Natural killer cell (primary cell): ENCODE measurements around the gene CNDP1. TPM values are rescaled to one million over a fixed set of nuclear protein-coding genes. Genes with fewer than 3 reads are reported as not detected.

ENCODE experiments used
- ATAC-seq, 3 donors: fragments of 150-1000 bp in 2 of 3; fragments of 200-7000 bp in 1 of 3; cut with Tn5 transposase; 1 replicate in 1 of 3; 2 replicates in 2 of 3; pipeline ENCODE4 v1.10.0; 2021; ENCODE audit warnings: mild to moderate bottlenecking in 2 of 3, moderate library complexity in 2 of 3
- DNase-seq, 2 donors: peaks; one replicate each; pipeline versions ENCODE4 v3.0.0 to v3.0.0-alpha.2; 2013 to 2021; ENCODE audit warnings: mixed read lengths in 1 of 2
- H3K27ac ChIP-seq: one replicate; pipeline ENCODE4 v1.5.1; 2013; ENCODE audit warnings: mild to moderate bottlenecking, low read length
- H3K27me3 ChIP-seq: one replicate; pipeline ENCODE4 v1.6.1; 2013; ENCODE audit warnings: low read length; ENCODE audit not compliant: control insufficient read depth, insufficient read depth
- H3K36me3 ChIP-seq: one replicate; pipeline ENCODE4 v1.6.1; 2013; ENCODE audit warnings: low read length; ENCODE audit not compliant: control insufficient read depth, insufficient read depth
- H3K4me1 ChIP-seq: one replicate; pipeline ENCODE4 v1.6.1; 2013; ENCODE audit warnings: low read length; ENCODE audit not compliant: control insufficient read depth, insufficient read depth
- H3K4me3 ChIP-seq: one replicate; pipeline ENCODE4 v1.5.1; 2013; ENCODE audit warnings: low read length
- H3K9me3 ChIP-seq: one replicate; pipeline ENCODE4 v1.6.1; 2013; ENCODE audit warnings: low read length; ENCODE audit not compliant: control insufficient read depth, insufficient read depth
- H3K27ac Mint-ChIP-seq, 2 donors: one replicate each; pipeline ENCODE4 v1.8.0; 2022; ENCODE audit warnings: mild to moderate bottlenecking in 2 of 2, mixed read lengths in 2 of 2, moderate library complexity in 1 of 2
- H3K27me3 Mint-ChIP-seq, 2 donors: one replicate each; pipeline ENCODE4 v1.8.0; 2022; ENCODE audit warnings: low read depth in 2 of 2, mixed read lengths in 2 of 2
- H3K36me3 Mint-ChIP-seq: one replicate; pipeline ENCODE4 v1.8.0; 2022; ENCODE audit warnings: mixed read lengths
- H3K4me1 Mint-ChIP-seq, 2 donors: one replicate each; pipeline ENCODE4 v1.8.0; 2022; ENCODE audit warnings: mixed read lengths in 2 of 2
- H3K4me3 Mint-ChIP-seq: one replicate; pipeline ENCODE4 v1.8.0; 2022; ENCODE audit warnings: mild to moderate bottlenecking, moderate library complexity, mixed read lengths
- H3K9me3 Mint-ChIP-seq, 2 donors: one replicate each; pipeline ENCODE4 v1.8.0; 2022; ENCODE audit warnings: mixed read lengths in 2 of 2
- WGBS: methylation state at CpG from one replicate; pipeline ENCODE4 v1.1.7; 2013; ENCODE audit warnings: missing lambda C conversion rate; ENCODE audit not compliant: insufficient coverage; 5-methylcytosine and 5-hydroxymethylcytosine counted together
- intact Hi-C: fragments of 100-400 bp; cut with micrococcal nuclease; formaldehyde crosslinking; loops from one replicate; pipeline ENCODE4 v1.14.2; 2022
- total RNA-seq, 4 donors: library from RNA; stranded (reverse); fragments of 120-200 nt in 1 of 4; gene quantifications; one replicate each; pipeline versions ENCODE4 v1.2.3 to v1.2.4, GENCODE V29; 2013 to 2022
- TF ChIP-seq, protein P1 (sequence below): fragments of 200-600 bp; IDR thresholded peaks from one replicate; pipeline ENCODE4 v1.8.0; 2022; ENCODE audit warnings: antibody characterized with exemption

CNDP1 gene
- total RNA-seq, 3 donors from 2014 or later (not counting 1 experiment from before 2014, with no cell fraction given), result 0.31 to 0.60 (median 0.57) TPM

DNA sequence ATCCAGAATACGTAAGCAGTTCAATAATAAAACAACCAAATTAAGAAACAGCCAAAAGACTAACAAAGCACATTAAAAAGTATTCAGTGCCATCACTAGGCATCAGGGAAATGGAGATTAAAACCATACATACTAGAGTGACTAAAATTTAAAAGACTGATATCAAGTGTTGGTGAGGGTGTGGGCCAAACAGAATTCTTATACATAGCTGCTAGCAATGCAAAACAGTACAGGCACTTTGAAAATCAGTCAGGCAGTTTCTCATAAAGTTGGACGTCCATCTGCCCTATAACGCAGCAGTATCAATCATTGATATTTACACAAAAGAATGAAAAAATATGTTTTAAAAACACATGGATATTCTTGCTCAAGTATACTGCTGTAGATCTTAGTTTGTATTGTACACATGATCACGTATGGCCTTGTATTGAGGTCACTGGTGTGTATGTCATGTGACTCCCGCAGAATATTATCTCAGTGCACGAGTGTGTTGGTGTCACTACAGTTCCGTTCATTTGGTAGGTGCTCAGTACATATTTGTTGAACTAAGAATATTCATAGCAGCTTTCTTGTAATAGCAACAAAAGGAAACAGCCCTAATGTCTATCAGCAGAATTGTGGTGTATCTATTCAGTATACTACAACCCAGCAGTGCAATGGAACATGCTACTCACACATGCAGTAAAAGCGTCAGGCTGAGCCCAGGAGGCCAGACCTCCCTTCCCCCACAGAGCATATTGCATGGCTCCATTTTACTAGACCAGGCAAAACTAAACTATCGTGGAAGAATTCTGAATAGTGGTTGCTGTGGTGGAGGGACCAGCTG is 92.0 kb downstream of the CNDP1 start:
- no peak for DNase-seq
- H3K4me3 ChIP-seq, result no peak overlapping the region
- H3K27ac Mint-ChIP-seq, result no peak overlapping the region
- no peak overlapping the region for H3K4me3 Mint-ChIP-seq
- no peaks in the 10 kb centered on the region for H3K9me3 ChIP-seq
- no peaks in the 10 kb centered on the region for H3K36me3 ChIP-seq
- intact Hi-C loops, result no loop called here
- no peaks in the 10 kb centered on the region for H3K27me3 ChIP-seq
- no peak overlapping the region for H3K27ac ChIP-seq
- no peaks in the 10 kb centered on the region for H3K9me3 Mint-ChIP-seq
- H3K27me3 Mint-ChIP-seq, result no peaks in the 10 kb centered on the region
- WGBS, result 84% methylated on average over 8 of the region's 9 CpGs
- no peaks in the 10 kb centered on the region for H3K36me3 Mint-ChIP-seq
- TF ChIP-seq, protein P1, sequence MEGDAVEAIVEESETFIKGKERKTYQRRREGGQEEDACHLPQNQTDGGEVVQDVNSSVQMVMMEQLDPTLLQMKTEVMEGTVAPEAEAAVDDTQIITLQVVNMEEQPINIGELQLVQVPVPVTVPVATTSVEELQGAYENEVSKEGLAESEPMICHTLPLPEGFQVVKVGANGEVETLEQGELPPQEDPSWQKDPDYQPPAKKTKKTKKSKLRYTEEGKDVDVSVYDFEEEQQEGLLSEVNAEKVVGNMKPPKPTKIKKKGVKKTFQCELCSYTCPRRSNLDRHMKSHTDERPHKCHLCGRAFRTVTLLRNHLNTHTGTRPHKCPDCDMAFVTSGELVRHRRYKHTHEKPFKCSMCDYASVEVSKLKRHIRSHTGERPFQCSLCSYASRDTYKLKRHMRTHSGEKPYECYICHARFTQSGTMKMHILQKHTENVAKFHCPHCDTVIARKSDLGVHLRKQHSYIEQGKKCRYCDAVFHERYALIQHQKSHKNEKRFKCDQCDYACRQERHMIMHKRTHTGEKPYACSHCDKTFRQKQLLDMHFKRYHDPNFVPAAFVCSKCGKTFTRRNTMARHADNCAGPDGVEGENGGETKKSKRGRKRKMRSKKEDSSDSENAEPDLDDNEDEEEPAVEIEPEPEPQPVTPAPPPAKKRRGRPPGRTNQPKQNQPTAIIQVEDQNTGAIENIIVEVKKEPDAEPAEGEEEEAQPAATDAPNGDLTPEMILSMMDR, result no peak
- peaks cover 6% of the 10 kb centered on the region for H3K4me1 ChIP-seq
- H3K4me1 Mint-ChIP-seq, result peaks cover 9 to 19% of the 10 kb centered on the region in 2 donors
- no peak for ATAC-seq

DNA sequence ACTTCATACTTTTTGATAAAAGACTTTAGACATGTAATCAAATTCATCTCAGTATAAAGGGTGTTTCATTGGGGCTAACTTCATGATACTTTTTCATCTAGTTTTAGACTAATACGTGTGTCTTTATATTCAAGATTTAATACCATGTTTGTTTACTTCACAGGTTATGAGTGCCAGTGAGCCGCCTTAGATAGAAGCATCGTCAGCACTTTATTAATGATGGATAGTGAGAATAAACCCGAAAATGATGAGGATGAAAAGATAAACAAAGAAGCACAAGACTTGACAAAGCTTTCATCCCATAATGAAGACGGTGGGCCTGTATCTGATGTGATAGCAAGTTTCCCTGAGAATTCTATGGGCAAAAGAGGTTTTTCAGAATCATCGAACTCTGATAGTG is 96.5 kb downstream of the CNDP1 start:
- Mint-ChIP-seq H3K9me3 (no peaks in the 10 kb centered on the region), H3K36me3 (peaks cover 11% of the 10 kb centered on the region), H3K27me3 (no peaks in the 10 kb centered on the region), H3K27ac (peak overlapping the region; percentile 81 to 90), H3K4me1 (peaks cover 24 to 46% of the 10 kb centered on the region in 2 donors), H3K4me3 (peak overlapping the region; percentile 58)
- Histone ChIP-seq H3K27ac (no peak overlapping the region), H3K9me3 (no peaks in the 10 kb centered on the region), H3K27me3 (no peaks in the 10 kb centered on the region), H3K4me1 (peaks cover 13% of the 10 kb centered on the region), H3K4me3 (no peak overlapping the region), H3K36me3 (peaks cover 7% of the 10 kb centered on the region)
- DNase-seq (no peak), ATAC-seq (no peak)
- 91% methylated on average over 6 of the region's 6 CpGs for WGBS
- intact Hi-C loops, result no loop called here
- TF ChIP-seq, protein P1, result no peak

DNA sequence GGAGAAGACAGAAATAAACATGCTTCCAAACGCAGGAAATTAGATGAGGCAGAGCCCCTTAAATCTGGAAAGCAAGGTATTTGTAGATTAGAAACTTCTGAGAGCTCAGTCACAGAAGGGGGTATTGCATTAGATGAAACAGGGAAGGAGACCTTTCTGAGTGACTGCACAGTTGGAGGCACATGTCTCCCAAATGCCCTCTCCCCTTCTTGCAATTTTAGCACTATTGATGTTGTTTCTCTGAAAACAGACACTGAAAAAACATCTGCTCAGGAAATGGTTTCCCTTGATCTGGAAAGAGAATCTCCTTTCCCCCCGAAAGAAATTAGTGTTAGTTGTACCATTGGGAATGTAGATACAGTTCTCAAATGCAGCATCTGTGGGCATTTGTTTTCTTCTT is 96.9 kb downstream of the CNDP1 start:
- Mint-ChIP-seq H3K27me3 (no peaks in the 10 kb centered on the region), H3K9me3 (no peaks in the 10 kb centered on the region), H3K4me3 (peak overlapping the region; percentile 60), H3K27ac (peak overlapping the region; percentile 81 to 90), H3K4me1 (peaks cover 24 to 46% of the 10 kb centered on the region in 2 donors), H3K36me3 (peaks cover 11% of the 10 kb centered on the region)
- 42% methylated on average over 2 of the region's 2 CpGs for WGBS
- intact Hi-C loops, result no loop called here
- Histone ChIP-seq H3K27ac (peak overlapping the region; percentile 32), H3K9me3 (no peaks in the 10 kb centered on the region), H3K4me1 (peaks cover 13% of the 10 kb centered on the region), H3K36me3 (peaks cover 7% of the 10 kb centered on the region), H3K4me3 (no peak overlapping the region), H3K27me3 (no peaks in the 10 kb centered on the region)
- no peak for DNase-seq
- ATAC-seq, result no peak
- TF ChIP-seq, protein P1, result no peak
